Muscle layer of colon (tissue), 2 donors: Measurements from ENCODE around the gene PPP1R13B.
A peak's percentile ranks its signal among the peaks of the same experiment; 100 is the strongest.
"Not testable (repeated sequence)": the region's sequence is repeated elsewhere in the genome, so short reads cannot be mapped to it uniquely, and the experiment has no call there.

Experiments
- H3K27ac ChIP-seq: one replicate; pipeline ENCODE4 v1.7.0; 2013; ENCODE audit warnings: low read depth, mild to moderate bottlenecking, low read length, moderate library complexity
- H3K27me3 ChIP-seq, 2 donors: one replicate each; pipeline ENCODE4 v1.7.0; 2013; ENCODE audit warnings: low read length in 2 of 2, mild to moderate bottlenecking in 2 of 2; ENCODE audit not compliant: insufficient read depth in 2 of 2, control insufficient read depth in 1 of 2
- H3K36me3 ChIP-seq: one replicate; pipeline ENCODE4 v1.7.0; 2013; ENCODE audit warnings: mild to moderate bottlenecking, low read length; ENCODE audit not compliant: insufficient read depth
- H3K4me1 ChIP-seq: one replicate; pipeline ENCODE4 v1.7.0; 2013; ENCODE audit warnings: mild to moderate bottlenecking, low read length; ENCODE audit not compliant: insufficient read depth
- H3K4me3 ChIP-seq, 2 donors: one replicate each; pipeline ENCODE4 v1.7.0; 2013; ENCODE audit warnings: low read length in 2 of 2, low read depth in 1 of 2, mild to moderate bottlenecking in 1 of 2, moderate library complexity in 1 of 2
- H3K9ac ChIP-seq: one replicate; pipeline ENCODE4 v1.7.0; 2013; ENCODE audit warnings: low read length
- H3K9me3 ChIP-seq: one replicate; pipeline ENCODE4 v1.7.0; 2013; ENCODE audit warnings: mild to moderate bottlenecking, low read length
- donor health status: abdominal sarcoma.
- donor health status: Adenocarcinoma of cecum.

Gene PPP1R13B

DNA sequence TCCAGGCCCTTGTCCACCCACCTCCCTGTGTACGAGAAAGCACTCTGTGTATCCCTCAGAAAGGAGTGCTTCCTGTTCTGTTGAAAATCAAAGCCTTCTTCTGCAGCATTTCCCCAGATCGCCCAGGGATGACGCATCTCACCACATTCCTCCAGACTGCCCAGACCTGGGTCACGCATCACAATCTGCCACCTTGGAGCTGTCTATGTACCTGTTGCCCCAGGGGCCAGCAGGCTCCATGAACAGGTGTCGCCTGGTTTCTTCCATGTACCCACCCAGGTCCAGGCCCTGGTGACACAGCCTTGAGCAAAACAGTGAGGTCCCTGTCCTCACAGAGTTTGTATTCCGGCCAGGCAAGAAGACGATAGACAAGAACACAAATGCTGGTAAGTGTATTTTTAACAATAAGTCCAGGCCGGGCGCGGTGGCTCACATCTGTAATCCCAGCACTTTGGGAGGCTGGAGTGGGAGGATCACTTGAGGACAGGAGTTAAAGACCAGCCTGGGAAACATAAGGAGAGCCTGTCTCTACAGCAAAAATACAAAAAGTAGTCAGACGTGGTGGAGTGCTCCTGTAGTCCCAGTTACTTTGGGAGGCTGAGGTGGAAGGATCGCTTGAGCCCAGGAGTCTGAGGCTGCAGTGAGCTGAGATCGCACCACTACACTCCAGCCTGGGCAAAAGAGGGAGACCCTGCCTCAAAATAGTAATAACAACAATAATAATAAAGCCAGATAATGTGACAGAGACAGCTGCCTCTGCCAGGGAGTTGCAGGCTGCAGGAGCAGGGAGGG is 6.8 kb upstream of the PPP1R13B start:
- Histone ChIP-seq H3K9me3 (no peaks in the 10 kb centered on the region), H3K27me3 (no peaks in the 10 kb centered on the region), H3K4me1 (no peaks in the 10 kb centered on the region), H3K4me3 (no peak overlapping the region), H3K27ac (no peak overlapping the region), H3K36me3 (no peaks in the 10 kb centered on the region), H3K9ac (no peak overlapping the region)

DNA sequence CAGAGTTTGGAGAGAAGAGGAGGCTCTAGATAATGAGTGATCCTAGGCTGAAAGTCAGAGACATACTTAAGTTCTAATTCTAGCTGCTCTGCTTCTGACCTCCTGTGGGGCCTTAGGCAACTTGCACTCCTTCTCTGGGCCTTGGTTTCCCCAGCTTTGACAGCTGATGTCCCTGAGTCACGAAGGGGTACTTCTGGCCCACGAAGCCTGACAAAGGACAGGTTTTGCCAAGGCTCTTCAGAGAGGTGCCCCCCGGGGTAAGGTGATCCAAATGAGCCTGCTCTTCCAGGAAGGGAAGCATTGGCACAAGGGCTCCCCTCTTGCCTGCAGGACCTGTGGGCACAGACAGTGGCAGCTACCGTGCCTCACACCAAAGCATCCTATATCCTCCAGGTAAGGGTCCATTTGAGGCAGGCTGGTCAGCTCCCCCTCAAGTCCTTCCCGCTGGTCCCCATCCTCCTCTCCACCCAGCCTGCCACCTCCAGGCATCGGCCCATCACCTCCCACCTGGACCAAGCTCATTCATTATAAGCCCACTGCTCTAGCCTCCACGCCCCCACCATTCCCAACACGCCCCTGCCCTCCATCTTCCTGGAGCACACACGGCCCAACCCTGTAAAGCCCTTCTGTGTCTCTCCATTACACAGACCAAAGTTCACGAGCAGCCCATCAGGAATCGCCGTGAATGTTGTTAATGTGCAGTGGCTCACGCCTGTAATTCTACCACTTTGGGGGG is 1.9 kb upstream of the PPP1R13B start:
- H3K4me3 ChIP-seq, result no peak overlapping the region
- no peaks in the 10 kb centered on the region for H3K27me3 ChIP-seq
- no peaks in the 10 kb centered on the region for H3K9me3 ChIP-seq
- no peak overlapping the region for H3K9ac ChIP-seq
- no peaks in the 10 kb centered on the region for H3K36me3 ChIP-seq
- no peak overlapping the region for H3K27ac ChIP-seq
- H3K4me1 ChIP-seq, result peaks cover 18% of the 10 kb centered on the region

- Histone ChIP-seq H3K9me3 (no peaks in the 10 kb centered on the region), H3K36me3 (no peaks in the 10 kb centered on the region), H3K27ac (peak overlapping the region; percentile 72), H3K9ac (no peak overlapping the region), H3K4me1 (peaks cover 18% of the 10 kb centered on the region), H3K27me3 (no peaks in the 10 kb centered on the region), H3K4me3 (peak overlapping the region; percentile 50 to 74)
Observed at GRCh38 chr14:103848175-103849077, 1.1 kb upstream of the PPP1R13B start.

DNA sequence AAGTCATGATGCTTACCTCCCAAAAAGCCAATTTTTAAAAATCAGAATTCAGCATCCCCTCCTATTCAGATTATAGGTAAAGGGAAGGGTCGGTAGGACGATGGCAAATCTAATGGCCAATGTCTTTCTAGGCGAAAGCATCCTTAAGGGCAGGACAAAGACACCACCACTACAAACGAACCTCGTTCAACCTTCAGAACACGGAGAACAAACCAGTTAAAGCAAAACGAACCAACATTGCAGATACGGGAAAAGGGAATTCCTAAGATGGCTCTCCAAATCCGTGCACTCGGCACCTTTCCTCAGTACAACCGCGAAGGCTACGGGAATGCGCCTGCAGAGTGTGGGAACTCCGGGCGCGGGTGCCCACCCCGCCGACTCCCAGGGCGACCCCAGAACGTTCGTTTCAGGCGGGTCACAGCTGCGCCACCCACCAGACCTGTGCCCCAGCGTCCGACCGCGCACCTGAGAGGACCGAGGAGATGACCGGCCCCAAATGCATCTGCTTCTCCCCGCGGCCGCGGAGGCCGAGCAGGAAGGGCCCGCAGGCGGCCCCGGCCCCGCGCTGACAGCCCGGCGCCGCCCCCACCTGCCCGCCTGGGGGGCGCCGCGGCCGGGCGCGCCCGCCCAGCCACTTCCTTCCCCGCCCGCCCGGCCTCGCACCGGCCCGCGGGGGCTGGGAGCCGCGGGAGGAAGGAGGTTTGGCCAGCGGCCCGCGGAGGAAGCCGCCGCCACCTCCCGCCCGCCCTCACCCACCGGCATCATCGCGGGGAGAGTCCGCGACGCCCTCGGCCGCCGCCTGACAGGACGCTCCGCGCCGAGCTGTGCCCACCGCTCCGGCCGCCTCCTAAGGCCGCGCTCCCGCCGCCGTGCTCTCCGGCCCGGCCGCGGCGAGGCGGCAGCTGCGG is 578 bp downstream of the PPP1R13B start:
- Histone ChIP-seq H3K4me3 (peak overlapping the region; percentile 71 to 73), H3K9me3 (no peaks in the 10 kb centered on the region), H3K36me3 (no peaks in the 10 kb centered on the region), H3K27ac (no peak overlapping the region), H3K27me3 (no peaks in the 10 kb centered on the region), H3K4me1 (peaks cover 18% of the 10 kb centered on the region), H3K9ac (no peak overlapping the region)

DNA sequence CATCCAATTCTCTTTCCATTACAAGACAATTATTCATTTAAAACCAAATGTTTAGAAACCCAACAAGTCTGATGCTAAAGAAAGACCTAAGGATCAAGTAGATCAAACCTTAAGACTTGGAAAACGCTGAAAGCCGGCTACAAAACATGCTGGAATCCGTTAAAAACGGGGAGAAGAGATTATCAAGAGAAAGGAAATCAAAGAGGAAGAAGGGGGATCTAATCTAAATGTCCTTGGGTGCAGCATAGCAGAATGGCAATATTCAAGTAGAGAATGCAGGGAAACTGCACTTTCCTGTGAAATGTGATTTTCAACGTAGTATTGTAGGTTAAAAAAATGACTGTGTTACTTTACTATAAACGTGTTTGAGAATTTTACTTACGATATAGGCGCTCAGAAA is 1.3 kb downstream of the PPP1R13B start:
- Histone ChIP-seq H3K27ac (no peak overlapping the region), H3K9ac (no peak overlapping the region), H3K36me3 (no peaks in the 10 kb centered on the region), H3K4me1 (peaks cover 18% of the 10 kb centered on the region), H3K4me3 (peak overlapping the region; percentile 71 to 73), H3K27me3 (no peaks in the 10 kb centered on the region), H3K9me3 (no peaks in the 10 kb centered on the region)

DNA sequence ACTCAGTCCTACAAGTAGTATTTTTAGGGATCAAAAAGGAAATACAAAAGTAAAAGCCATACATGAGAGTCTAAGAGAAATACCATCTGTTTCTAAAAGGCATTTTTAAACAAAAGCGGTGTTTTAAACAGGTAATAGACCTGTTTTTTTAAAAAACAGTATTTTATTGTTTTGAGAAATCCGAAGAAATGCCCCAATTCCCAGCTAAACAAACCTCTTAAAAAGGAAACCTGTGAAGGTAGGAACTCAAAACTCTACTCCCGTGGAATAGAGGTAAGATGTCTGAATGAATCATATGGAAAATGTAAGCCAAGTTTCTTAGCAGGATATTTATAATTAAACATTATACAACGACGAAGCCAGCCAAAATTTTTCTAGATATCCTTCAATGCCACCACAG is 2.0 kb downstream of the PPP1R13B start:
- Histone ChIP-seq H3K9me3 (no peaks in the 10 kb centered on the region), H3K9ac (no peak overlapping the region), H3K27me3 (no peaks in the 10 kb centered on the region), H3K27ac (no peak overlapping the region), H3K4me3 (no peak overlapping the region), H3K36me3 (no peaks in the 10 kb centered on the region), H3K4me1 (peaks cover 18% of the 10 kb centered on the region)

DNA sequence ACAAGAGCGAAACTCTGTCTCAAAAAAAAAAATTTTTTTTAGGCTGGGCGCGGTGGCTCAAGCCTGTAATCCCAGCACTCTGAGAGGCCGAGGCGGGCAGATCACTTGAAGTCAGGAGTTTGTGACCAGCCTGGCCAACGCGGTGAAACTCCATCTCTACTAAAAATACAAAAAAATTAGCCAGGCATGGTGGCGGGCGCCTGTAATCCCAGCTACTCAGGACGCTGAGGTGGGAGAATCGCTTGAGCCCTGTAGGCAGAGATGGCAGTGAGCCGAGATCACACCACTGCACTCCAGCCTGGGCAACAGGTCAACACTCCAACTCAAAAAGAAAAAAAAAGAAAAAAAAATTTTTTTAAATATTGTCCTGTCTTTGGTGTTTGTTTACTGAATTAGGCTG is 6.1 kb downstream of the PPP1R13B start:
- not testable (repeated sequence) for H3K9me3 ChIP-seq, H3K9ac ChIP-seq, H3K4me3 ChIP-seq, H3K36me3 ChIP-seq, H3K27me3 ChIP-seq, H3K4me1 ChIP-seq, H3K27ac ChIP-seq

GRCh38 chr14:103840014-103840413 is 7.4 kb downstream of the PPP1R13B start:
- H3K4me3 ChIP-seq, result no peak overlapping the region
- H3K36me3 ChIP-seq, result no peaks in the 10 kb centered on the region
- H3K27me3 ChIP-seq, result no peaks in the 10 kb centered on the region
- no peaks in the 10 kb centered on the region for H3K4me1 ChIP-seq
- H3K27ac ChIP-seq, result no peak overlapping the region
- no peak overlapping the region for H3K9ac ChIP-seq
- H3K9me3 ChIP-seq, result no peaks in the 10 kb centered on the region

DNA sequence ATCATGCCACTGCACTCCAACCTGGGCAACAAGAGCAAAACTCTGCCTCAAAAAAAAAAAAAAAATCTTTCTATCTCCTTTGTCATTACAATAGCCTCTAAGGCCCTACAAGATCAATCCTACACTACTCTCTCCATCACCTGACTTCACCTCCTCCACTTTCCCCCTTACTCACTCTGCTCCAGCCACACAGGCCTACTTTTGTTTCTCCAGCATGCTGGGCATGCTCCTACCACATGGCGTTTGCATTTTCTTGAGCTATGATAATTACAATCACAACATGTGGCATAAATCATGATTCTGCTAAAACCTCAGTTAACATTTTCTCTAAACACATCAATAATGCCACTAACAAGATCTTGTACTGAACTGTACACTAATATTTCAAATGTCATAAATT is 7.8 kb downstream of the PPP1R13B start:
- Histone ChIP-seq H3K9ac (no peak overlapping the region), H3K27me3 (no peaks in the 10 kb centered on the region), H3K27ac (no peak overlapping the region)

GRCh38 chr14:103838117-103838516 is 9.3 kb downstream of the PPP1R13B start:
- no peak overlapping the region for H3K4me3 ChIP-seq
- no peaks in the 10 kb centered on the region for H3K9me3 ChIP-seq
- no peaks in the 10 kb centered on the region for H3K36me3 ChIP-seq
- H3K27me3 ChIP-seq, result no peaks in the 10 kb centered on the region
- H3K9ac ChIP-seq, result no peak overlapping the region
- H3K27ac ChIP-seq, result no peak overlapping the region
- H3K4me1 ChIP-seq, result no peaks in the 10 kb centered on the region

More for the DNA sequence above, 7.8 kb downstream of the PPP1R13B start:
- no peak overlapping the region for H3K4me3 ChIP-seq
- no peaks in the 10 kb centered on the region for H3K36me3 ChIP-seq
- no peaks in the 10 kb centered on the region for H3K4me1 ChIP-seq
- H3K9me3 ChIP-seq, result no peaks in the 10 kb centered on the region
